Stimulated activated naive CD4-positive, alpha-beta T cell treated with Interleukin-2 at 50 U/mL for 16 hours (primary cell): ENCODE results near the gene NKX2-4.

ENCODE experiments used
- DNase-seq: peaks from one replicate; lab custom pipeline; 2025; lab: John Stamatoyannopoulos, UW

Gene NKX2-4

GRCh38 chr20:21360705-21361104 is 36.6 kb downstream of the NKX2-4 start:
- no peak for DNase-seq

GRCh38 chr20:21358737-21359136 is 38.6 kb downstream of the NKX2-4 start:
- no peak for DNase-seq

- DNase-seq = no peak
Observed at GRCh38 chr20:21357844-21358243, 39.5 kb downstream of the NKX2-4 start.

GRCh38 chr20:21356386-21356785 is 40.9 kb downstream of the NKX2-4 start:
- DNase-seq = no peak

- DNase-seq = no peak
Observed at GRCh38 chr20:21355981-21356380, 41.3 kb downstream of the NKX2-4 start.

- DNase-seq = no peak
Observed at GRCh38 chr20:21353236-21353635, 44.1 kb downstream of the NKX2-4 start.

GRCh38 chr20:21352703-21353102 is 44.6 kb downstream of the NKX2-4 start:
- no peak for DNase-seq
